ENCODE results near the gene GRK2. TPM values are rescaled to one million over a fixed set of nuclear protein-coding genes. Genes with fewer than 3 reads are reported as not detected.

The GRK2 gene
- total RNA-seq, 1 donor from 2014 or later: 100 TPM

DNA sequence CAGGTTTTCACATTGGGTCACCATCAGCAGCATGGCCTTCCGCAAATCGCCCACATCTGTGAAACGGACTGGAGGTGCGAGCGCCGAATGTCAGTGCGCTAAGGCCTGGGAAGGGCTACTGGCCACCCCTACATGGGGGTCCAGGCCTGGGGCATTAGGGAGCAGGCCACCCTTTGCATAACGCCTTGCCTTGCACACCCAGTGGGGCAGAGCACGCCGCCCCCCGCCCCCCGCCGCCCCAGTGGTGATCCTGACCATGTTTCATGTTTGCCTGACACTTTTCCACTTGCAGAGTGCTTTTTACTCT is 2.6 kb downstream of the GRK2 start:
- DNase-seq (ENCODE audit: extremely low spot score in 2 of 2): no peak
- no peak for TF ChIP-seq CTCF (IDR thresholded peaks at IDR 0.05)
- TF ChIP-seq POLR2A (IDR thresholded peaks at IDR 0.05): no peak
- TF ChIP-seq POLR2AphosphoS5 (IDR thresholded peaks at IDR 0.05; ENCODE audit: insufficient read depth in 1 of 2, low read depth in 1 of 2): no peak
- Histone ChIP-seq H3K4me1 (peaks cover 87% of the 10 kb centered on the region), H3K36me3 (peaks cover 0 to 11% of the 10 kb centered on the region in 2 donors), H3K4me3 (peak overlapping the region in 1 of 2 donors; percentile 39), H3K27ac (peak overlapping the region; percentile 96), H3K9me3 (no peaks in the 10 kb centered on the region), H3K27me3 (no peaks in the 10 kb centered on the region)
- intact Hi-C loops (cut with DNase I): no loop called here

DNA sequence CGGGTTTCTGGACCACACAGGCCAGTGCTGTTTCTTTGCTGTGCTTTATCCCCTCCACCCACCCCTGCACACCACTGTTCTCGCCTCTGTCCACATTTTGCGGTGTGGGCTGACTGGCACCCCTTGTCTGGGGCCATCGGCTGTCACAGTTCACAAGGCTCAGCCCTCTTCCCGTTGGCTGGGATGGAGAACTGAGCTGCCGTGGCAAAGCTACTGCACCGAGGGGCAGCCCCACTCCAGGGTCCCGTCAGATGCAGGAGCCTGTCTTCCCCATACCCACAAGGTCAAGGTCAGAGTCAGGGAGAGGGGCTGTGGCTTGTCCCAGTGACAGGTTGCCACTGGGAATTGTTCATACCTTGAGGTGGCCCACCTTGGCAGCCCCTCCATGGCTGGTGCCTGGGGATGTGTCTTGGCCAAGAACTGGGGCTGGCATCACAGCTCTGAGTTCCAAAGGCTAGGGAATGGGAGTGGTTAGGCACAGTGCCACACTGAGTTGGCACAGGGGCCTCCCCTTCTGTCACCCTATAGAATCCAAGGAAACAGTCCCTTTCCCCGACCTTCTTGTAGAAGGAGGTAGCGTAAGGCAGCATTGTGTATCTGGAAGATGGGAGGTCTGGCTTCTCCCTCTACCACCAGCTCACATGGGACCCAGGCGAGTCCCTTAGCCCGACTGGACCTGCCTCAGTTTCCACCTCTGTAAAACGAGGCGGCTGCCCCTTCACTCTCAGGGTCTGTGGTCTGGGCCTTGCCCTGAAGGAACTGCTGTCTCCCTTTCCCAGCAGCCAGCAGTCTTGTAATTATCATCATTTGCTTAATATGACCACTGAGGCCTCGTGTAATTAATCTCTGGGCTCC is 3.4 kb downstream of the GRK2 start:
- Histone ChIP-seq H3K4me3 (peak overlapping the region; percentile 32 to 39), H3K36me3 (peaks cover 0 to 11% of the 10 kb centered on the region in 2 donors), H3K27ac (peak overlapping the region; percentile 96), H3K27me3 (no peaks in the 10 kb centered on the region), H3K4me1 (peaks cover 91% of the 10 kb centered on the region), H3K9me3 (no peaks in the 10 kb centered on the region)
- TF ChIP-seq POLR2A (IDR thresholded peaks at IDR 0.05): no peak
- no peak for TF ChIP-seq POLR2AphosphoS5 (IDR thresholded peaks at IDR 0.05; ENCODE audit: insufficient read depth in 1 of 2, low read depth in 1 of 2)
- TF ChIP-seq CTCF (IDR thresholded peaks at IDR 0.05): no peak
- no peak for DNase-seq (ENCODE audit: extremely low spot score in 2 of 2)
- intact Hi-C loops (cut with DNase I): no loop called here

DNA sequence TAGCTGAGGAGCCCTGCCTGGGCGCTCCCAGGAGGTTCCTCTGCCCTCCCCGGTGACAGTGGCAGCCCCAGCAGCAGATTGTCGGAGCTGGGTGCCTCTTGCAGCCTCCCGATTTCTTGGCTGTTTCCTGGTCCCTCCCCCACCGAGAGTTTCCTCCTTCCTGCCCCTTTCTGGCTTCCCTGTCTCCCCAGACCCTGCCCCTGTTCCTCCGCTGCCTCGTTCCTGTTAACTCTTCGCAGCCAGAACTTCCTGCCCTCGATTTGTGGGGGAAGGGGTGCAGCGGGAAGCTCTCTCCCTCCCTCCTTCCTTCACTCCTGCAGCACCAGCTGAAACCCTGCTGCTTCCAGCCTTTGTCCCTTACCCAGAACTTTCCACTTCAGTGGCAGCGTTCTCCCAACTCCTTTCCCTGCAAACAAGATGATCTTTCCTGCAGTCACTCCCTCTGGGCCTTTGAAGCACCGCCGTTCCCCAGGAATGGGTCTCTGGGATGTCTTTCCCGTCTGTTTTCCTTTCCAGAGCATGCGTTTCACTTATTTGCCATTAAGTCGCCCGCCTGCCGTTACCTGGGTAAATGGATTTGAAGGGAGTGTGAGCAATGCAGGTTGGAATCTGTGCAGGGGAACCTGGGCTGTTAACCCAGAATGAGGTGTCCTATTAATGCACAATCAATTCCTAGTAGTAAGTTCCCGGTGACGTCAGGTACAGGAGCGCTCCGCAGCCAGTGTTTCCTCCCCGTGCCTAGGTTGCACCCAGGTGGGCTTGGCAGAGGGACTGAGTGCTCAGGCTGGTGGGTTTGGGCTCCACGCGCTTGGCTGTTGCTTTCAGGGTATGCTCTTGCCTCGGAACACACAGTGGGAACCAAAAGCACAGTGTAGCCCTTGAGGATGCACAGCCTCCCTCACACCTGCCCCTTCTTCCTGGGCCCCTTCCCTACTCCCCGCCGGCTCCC is 4.3 kb downstream of the GRK2 start:
- TF ChIP-seq CTCF (IDR thresholded peaks at IDR 0.05) (no peak), POLR2A (IDR thresholded peaks at IDR 0.05) (no peak), POLR2AphosphoS5 (IDR thresholded peaks at IDR 0.05; ENCODE audit: insufficient read depth in 1 of 2, low read depth in 1 of 2) (no peak)
- DNase-seq (ENCODE audit: extremely low spot score in 2 of 2): no peak
- intact Hi-C loops (cut with DNase I): no loop called here
- Histone ChIP-seq H3K36me3 (peaks cover 0 to 11% of the 10 kb centered on the region in 2 donors), H3K27ac (peak overlapping the region; percentile 96), H3K4me3 (peak overlapping the region; percentile 32 to 39), H3K4me1 (peaks cover 91% of the 10 kb centered on the region), H3K9me3 (no peaks in the 10 kb centered on the region), H3K27me3 (no peaks in the 10 kb centered on the region)

DNA sequence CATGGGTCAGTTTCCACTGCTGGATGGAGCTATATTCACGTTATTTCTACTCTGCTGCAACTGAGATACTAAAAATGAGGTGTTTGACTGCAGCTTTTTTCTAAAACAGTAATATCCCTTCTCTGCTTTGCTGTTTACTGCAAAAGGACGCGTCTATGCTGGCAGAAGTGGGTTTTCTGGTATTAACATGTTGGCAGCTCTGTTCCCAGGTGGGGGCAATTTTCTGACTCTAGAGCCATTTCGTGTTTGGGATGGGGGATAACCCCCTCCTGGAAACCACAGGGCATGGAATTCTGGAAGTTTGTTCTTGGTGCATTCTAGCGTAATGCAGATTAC is 4.9 kb downstream of the GRK2 start:
- intact Hi-C loops (cut with DNase I): no loop called here
- Histone ChIP-seq H3K27me3 (no peaks in the 10 kb centered on the region), H3K4me3 (peak overlapping the region in 1 of 2 donors; percentile 39), H3K4me1 (peaks cover 91% of the 10 kb centered on the region), H3K27ac (peak overlapping the region; percentile 96), H3K36me3 (peaks cover 0 to 11% of the 10 kb centered on the region in 2 donors), H3K9me3 (no peaks in the 10 kb centered on the region)
- DNase-seq (ENCODE audit: extremely low spot score in 2 of 2): no peak
- TF ChIP-seq POLR2AphosphoS5 (IDR thresholded peaks at IDR 0.05; ENCODE audit: insufficient read depth in 1 of 2, low read depth in 1 of 2): no peak
- no peak for TF ChIP-seq CTCF (IDR thresholded peaks at IDR 0.05)
- TF ChIP-seq POLR2A (IDR thresholded peaks at IDR 0.05): no peak

Data from vagina (tissue), 2 donors.